HepG2 (cell line): ENCODE data around the gene CYP4F22. TPM values are rescaled to one million over a fixed set of nuclear protein-coding genes. Genes with fewer than 3 reads are reported as not detected.

ENCODE experiments used
- BCL6 ChIP-seq: IDR thresholded peaks from 2 replicates; pipeline ENCODE4 v1.6.1; 2016; ENCODE audit warnings: missing genetic modification reagents, missing compliant biosample characterization
- FOXK1 ChIP-seq: sonication (generic); formaldehyde crosslinking; IDR thresholded peaks from 2 replicates; pipeline ENCODE4 v1.4.0; 2020; ENCODE audit warnings: low read depth, missing genetic modification reagents, borderline replicate concordance
- GFI1 ChIP-seq: sonication (generic); formaldehyde crosslinking; IDR thresholded peaks from 2 replicates; pipeline ENCODE4 v1.5.0; 2020; ENCODE audit warnings: missing genetic modification reagents, mild to moderate bottlenecking, borderline replicate concordance
- HMGA1 ChIP-seq: sonication (generic); formaldehyde crosslinking; conservative IDR thresholded peaks from 2 replicates; pipeline ENCODE4 v1.4.0; 2020; ENCODE audit warnings: missing genetic modification reagents
- HNF4G ChIP-seq, 2 experiments: sonication (generic) in 1 of 2; formaldehyde crosslinking in 1 of 2; IDR thresholded peaks; 2 replicates each; pipeline versions ENCODE4 v1.4.0 to v1.6.1; 2011 to 2020; ENCODE audit warnings: borderline replicate concordance in 2 of 2, low read depth in 2 of 2, mild to moderate bottlenecking in 2 of 2, low read length in 1 of 2, missing genetic modification reagents in 1 of 2, moderate library complexity in 1 of 2
- HNRNPL ChIP-seq: fragments of 200-400 bp; formaldehyde crosslinking; IDR thresholded peaks from 2 replicates; pipeline ENCODE4 v1.6.1; 2017; ENCODE audit warnings: mild to moderate bottlenecking, low read depth, low read length
- LCORL ChIP-seq, 2 experiments: fragments of 450-650 bp in 1 of 2; sonication (generic) in 1 of 2; formaldehyde crosslinking in 1 of 2; IDR thresholded peaks; 2 replicates each; pipeline versions ENCODE4 v1.5.0 to v1.6.1; 2017 to 2020; ENCODE audit warnings: antibody characterized with exemption in 1 of 2, missing genetic modification reagents in 1 of 2
- MED13 ChIP-seq: sonication (generic); formaldehyde crosslinking; IDR thresholded peaks from 2 replicates; pipeline ENCODE4 v1.5.0; 2020; ENCODE audit warnings: missing genetic modification reagents
- NR2F1 ChIP-seq, 2 experiments: fragments of 450-650 bp in 1 of 2; formaldehyde crosslinking in 1 of 2; IDR thresholded peaks; 2 replicates each; pipeline versions ENCODE4 v1.5.0 to v1.6.1; 2016 to 2020; ENCODE audit warnings: mild to moderate bottlenecking in 1 of 2, missing compliant biosample characterization in 1 of 2, missing genetic modification reagents in 1 of 2, moderate library complexity in 1 of 2
- NR2F2 ChIP-seq: IDR thresholded peaks from 2 replicates; pipeline ENCODE4 v1.6.1; 2012; ENCODE audit warnings: low read depth, inconsistent platforms, borderline replicate concordance
- SALL1 ChIP-seq: sonication (generic); formaldehyde crosslinking; IDR thresholded peaks from 2 replicates; pipeline ENCODE4 v1.8.0; 2022; ENCODE audit warnings: mild to moderate bottlenecking, missing genetic modification reagents
- SOX13 ChIP-seq, 3 experiments: fragments of 450-650 bp in 1 of 3; sonication (generic) in 1 of 3; formaldehyde crosslinking in 1 of 3; IDR thresholded peaks in 2 of 3; conservative IDR thresholded peaks in 1 of 3; 2 replicates each; pipeline versions ENCODE4 v1.5.0 to v1.6.1; 2016 to 2020; ENCODE audit warnings: antibody characterized with exemption in 1 of 3, mild to moderate bottlenecking in 1 of 3, missing compliant biosample characterization in 1 of 3, missing genetic modification reagents in 1 of 3, moderate library complexity in 1 of 3
- TRIM24 ChIP-seq: sonication (generic); formaldehyde crosslinking; IDR thresholded peaks from 2 replicates; pipeline ENCODE4 v1.8.0; 2022; ENCODE audit warnings: mild to moderate bottlenecking, missing genetic modification reagents
- ZBTB40 ChIP-seq, 2 experiments: fragments of 450-650 bp in 1 of 2; sonication (generic) in 1 of 2; formaldehyde crosslinking in 1 of 2; IDR thresholded peaks; 2 replicates each; pipeline versions ENCODE4 v1.6.1 to v1.8.0; 2016 to 2022; ENCODE audit warnings: antibody characterized with exemption in 1 of 2, mild to moderate bottlenecking in 1 of 2, missing genetic modification reagents in 1 of 2
- ZMYM4 ChIP-seq: sonication (generic); formaldehyde crosslinking; IDR thresholded peaks from 2 replicates; pipeline ENCODE4 v1.8.1; 2023; ENCODE audit warnings: mild to moderate bottlenecking, missing genetic modification reagents
- ZNF460 ChIP-seq: sonication (generic); formaldehyde crosslinking; IDR thresholded peaks from 2 replicates; pipeline ENCODE4 v1.5.1; 2020; ENCODE audit warnings: missing genetic modification reagents, mild to moderate bottlenecking, borderline replicate concordance
- polyA plus RNA-seq, 8 experiments: library from polyadenylated mRNA; depleted of rRNA in 3 of 8; stranded (reverse) in 7 of 8; unstranded in 1 of 8; fragments of >200 nt; fragmentation: Illumina TruSeq in 4 of 8; extraction: Trizol in 4 of 8; gene quantifications; 2 replicates each; pipeline versions ENCODE4 v1.2.1 to v1.2.3, GENCODE V29; 2011 to 2016; ENCODE audit warnings: low read depth in 4 of 8, missing spikeins in 1 of 8, mixed read lengths in 1 of 8; ENCODE audit not compliant: insufficient read depth in 1 of 8
- total RNA-seq, 5 experiments: library from RNA; depleted of rRNA; stranded (reverse); fragments of >200 nt; fragmentation: Illumina TruSeq; extraction: Trizol; gene quantifications; 2 replicates each; pipeline ENCODE4 v1.2.3, GENCODE V29; 2016; ENCODE audit warnings: low read depth in 1 of 5

The CYP4F22 gene
- total and polyA plus RNA-seq, 2 of the 13 experiments (the other 11 are each of a cell fraction or from before 2014, with no cell fraction given) = 0.05 TPM; not detected in 1

- no peak for TF ChIP-seq ZBTB40 (IDR thresholded peaks at IDR 0.05)
- TF ChIP-seq ZBTB40 (CRISPR knock-in tag; IDR thresholded peaks at IDR 0.05) = peak; percentile 47; the same call in 1 of the 2 replicates
- TF ChIP-seq SALL1 (CRISPR knock-in tag) = peak; percentile 73
- TF ChIP-seq ZNF460 (CRISPR knock-in tag) = peak; percentile 17; the same call in 1 of the 2 replicates
- peak; percentile 89 to 97 for TF ChIP-seq NR2F1 (CRISPR knock-in tag; IDR thresholded peaks at IDR 0.05)
- no peak for TF ChIP-seq MED13 (CRISPR knock-in tag)
- TF ChIP-seq HNF4G (IDR thresholded peaks at IDR 0.05; ENCODE audit: borderline replicate concordance, low read depth, low read length) = peak; percentile 86; the same call in 1 of the 2 replicates
- TF ChIP-seq HNF4G (CRISPR knock-in tag; IDR thresholded peaks at IDR 0.05; ENCODE audit: borderline replicate concordance, low read depth) = peak; percentile 54; the same call in 1 of the 2 replicates
- no peak for TF ChIP-seq HNRNPL
- peak; percentile 38; the same call in 1 of the 2 replicates for TF ChIP-seq FOXK1
- TF ChIP-seq TRIM24 (CRISPR knock-in tag) = 0 out of 2 replicates have a peak, but pooled peaks have one; percentile 56
- TF ChIP-seq HMGA1 (CRISPR knock-in tag) = no peak
- peak; percentile 35; the same call in 1 of the 2 replicates for TF ChIP-seq GFI1 (CRISPR knock-in tag)
- TF ChIP-seq ZMYM4 (CRISPR knock-in tag) = peak; percentile 46
- peak; percentile 60 for TF ChIP-seq BCL6 (CRISPR knock-in tag)
- no peak for TF ChIP-seq SOX13 (IDR thresholded peaks at IDR 0.05)
- peak in 1 of 2 experiments; percentile 49; a peak in 1 of 4 replicates for TF ChIP-seq SOX13 (CRISPR knock-in tag; conservative IDR thresholded peaks at IDR 0.05 in 1 of 2, IDR thresholded peaks at IDR 0.05 in 1 of 2)
- TF ChIP-seq LCORL (IDR thresholded peaks at IDR 0.05) = no peak
- TF ChIP-seq LCORL (CRISPR knock-in tag; IDR thresholded peaks at IDR 0.05) = 0 out of 2 replicates have a peak, but pooled peaks have one; percentile 31
- TF ChIP-seq NR2F2 = peak; percentile 97
Measured at GRCh38 chr19:15468675-15469512, 39.4 kb upstream of the CYP4F22 start (continued).
